GM12865 (cell line): Measurements from ENCODE around the gene B4GAT1.

Experiments used
- DNase-seq: peaks from one replicate; pipeline ENCODE4 v3.0.0; 2010; ENCODE audit warnings: low read depth
- H3K4me3 ChIP-seq: 2 replicates; pipeline ENCODE4 v1.5.1; 2011; ENCODE audit warnings: mild to moderate bottlenecking, low read depth, low read length, control low read depth
- TF ChIP-seq, protein P1 (sequence below): IDR thresholded peaks from 2 replicates; pipeline ENCODE4 v1.5.1; 2011; ENCODE audit warnings: low read length, control low read depth, low read depth, inconsistent platforms; ENCODE audit not compliant: insufficient read depth; ENCODE audit errors: missing control alignments

B4GAT1 gene

DNA sequence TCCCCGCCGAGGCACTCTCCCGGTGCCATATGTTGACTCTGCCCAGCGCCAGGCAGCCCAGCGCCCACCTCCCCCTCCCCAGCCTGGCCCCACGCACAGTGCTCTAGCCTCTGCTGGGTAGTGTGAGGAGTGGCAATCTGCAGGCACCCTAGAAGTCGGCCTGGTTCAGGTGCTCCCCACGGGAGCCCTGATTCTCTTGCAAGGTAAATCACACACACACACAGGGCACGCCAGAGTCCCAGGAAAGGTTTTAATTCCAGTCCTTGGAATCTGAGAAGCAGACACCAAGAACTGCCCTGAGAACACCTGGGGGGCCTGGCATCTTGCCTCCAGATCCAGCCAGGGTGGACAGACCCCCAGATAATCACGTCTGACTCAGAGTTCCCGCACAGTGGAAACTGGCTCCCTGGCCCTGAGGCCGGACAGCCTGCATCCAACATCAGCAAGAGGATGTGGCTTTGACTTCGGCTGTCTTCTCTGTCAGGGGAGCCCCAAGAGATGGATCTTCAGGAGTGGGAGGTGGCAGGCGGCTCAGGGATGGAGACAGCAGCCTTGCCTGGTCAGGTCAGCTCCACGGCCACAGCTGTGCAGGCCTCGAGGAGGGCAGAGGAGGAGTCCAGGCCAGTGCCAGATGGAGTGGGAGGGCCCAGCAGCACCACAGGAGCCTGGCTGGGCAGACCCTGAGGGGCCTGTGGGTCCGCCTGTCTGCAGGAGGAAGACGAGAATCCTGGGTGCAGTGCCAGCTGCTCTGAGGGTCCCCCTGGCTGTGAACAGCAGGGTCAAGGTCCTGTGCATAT lies 10.1 kb downstream of the B4GAT1 start:
- TF ChIP-seq, protein P1, sequence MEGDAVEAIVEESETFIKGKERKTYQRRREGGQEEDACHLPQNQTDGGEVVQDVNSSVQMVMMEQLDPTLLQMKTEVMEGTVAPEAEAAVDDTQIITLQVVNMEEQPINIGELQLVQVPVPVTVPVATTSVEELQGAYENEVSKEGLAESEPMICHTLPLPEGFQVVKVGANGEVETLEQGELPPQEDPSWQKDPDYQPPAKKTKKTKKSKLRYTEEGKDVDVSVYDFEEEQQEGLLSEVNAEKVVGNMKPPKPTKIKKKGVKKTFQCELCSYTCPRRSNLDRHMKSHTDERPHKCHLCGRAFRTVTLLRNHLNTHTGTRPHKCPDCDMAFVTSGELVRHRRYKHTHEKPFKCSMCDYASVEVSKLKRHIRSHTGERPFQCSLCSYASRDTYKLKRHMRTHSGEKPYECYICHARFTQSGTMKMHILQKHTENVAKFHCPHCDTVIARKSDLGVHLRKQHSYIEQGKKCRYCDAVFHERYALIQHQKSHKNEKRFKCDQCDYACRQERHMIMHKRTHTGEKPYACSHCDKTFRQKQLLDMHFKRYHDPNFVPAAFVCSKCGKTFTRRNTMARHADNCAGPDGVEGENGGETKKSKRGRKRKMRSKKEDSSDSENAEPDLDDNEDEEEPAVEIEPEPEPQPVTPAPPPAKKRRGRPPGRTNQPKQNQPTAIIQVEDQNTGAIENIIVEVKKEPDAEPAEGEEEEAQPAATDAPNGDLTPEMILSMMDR: no peak
- H3K4me3 ChIP-seq: no peak overlapping the region

DNA sequence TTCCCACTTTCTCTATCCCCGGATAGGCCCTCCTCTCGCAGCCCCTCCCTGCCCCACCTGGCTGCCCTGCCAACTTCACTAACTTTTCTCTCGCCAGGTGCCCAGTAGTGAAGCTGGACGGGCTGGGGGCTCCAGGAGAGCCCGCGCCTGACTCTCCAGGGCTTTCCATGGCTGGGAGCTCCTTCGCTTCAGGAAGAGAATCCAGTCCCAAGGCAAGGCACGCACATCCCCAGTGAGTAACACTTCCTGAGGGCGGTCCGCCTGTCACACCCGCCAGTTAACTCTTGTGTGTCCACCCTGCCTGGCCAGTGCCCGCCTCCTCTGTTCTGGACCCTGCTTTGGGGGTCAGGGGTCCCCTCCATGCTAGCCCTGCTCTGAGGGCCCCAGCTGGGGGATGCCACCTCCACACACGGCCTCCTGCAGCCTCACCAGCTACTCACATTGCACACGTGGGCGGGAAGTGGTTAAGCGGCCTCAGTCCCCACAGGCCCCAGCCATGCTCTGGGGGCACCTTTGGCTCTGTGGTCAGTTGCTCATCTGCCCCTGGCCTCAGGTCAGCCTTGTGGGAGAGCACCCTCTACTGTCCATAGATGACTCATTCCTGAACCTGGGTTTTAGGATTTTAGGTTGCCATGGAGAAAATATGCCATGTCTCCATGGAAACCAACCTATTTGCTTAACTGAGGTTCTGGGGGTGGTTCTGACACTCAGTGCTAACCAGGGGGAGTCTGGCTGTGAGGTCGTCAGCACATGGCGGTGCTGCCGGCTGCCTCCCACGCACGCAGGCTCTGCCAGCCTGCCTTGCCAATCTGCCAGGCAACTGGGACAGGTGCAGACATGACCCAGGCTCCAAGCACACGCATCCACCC lies 11.0 kb downstream of the B4GAT1 start, which contains the start of gene RIN1:
TSS of gene RIN1 (minus strand) at position 201 of the 869 bp plus-strand sequence. CDS start at position 169, 32 bp downstream.
- no peak within 1 kb of the TSS for H3K4me3 ChIP-seq
- peak; percentile 89 for DNase-seq
- TF ChIP-seq, protein P1: no peak

More for the DNA sequence above, 10.1 kb downstream of the B4GAT1 start:
- no peak for DNase-seq

DNA sequence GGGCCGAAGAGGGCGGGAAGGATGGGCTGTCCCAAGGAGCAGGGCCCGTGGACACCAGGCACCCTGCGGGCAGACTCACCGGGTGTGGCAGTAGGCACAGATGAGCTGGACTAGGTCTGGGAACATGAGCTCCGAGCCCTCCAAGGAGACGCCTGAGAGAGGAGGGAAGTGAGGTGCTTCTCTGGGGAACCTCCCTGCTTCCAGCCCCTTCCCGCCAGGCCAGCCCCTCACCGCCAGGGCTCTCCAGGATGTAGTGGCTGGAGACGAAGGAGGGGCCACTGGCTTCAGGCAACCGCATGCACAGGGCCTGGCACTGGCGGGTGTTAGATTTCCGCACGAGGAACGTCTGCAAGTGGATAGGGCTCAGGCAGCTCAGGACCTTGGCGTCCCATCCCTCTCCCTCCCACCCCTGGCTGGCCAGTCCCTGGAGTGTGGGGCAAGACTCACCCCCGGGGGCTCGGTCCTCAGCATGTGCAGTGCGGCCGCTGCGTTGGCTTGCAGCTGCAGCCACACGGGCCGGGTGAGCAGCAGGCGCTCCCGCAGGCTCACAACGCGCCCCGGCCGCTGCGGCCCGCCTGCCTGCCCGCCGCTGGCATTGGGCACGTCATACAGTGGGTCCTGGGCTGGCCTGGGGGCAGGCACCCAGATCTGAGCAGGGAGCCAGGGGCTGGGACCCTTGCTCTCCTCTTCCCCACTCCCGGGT lies 11.7 kb downstream of the B4GAT1 start:
- H3K4me3 ChIP-seq: no peak overlapping the region
- TF ChIP-seq, protein P1: no peak
- DNase-seq: no peak

DNA sequence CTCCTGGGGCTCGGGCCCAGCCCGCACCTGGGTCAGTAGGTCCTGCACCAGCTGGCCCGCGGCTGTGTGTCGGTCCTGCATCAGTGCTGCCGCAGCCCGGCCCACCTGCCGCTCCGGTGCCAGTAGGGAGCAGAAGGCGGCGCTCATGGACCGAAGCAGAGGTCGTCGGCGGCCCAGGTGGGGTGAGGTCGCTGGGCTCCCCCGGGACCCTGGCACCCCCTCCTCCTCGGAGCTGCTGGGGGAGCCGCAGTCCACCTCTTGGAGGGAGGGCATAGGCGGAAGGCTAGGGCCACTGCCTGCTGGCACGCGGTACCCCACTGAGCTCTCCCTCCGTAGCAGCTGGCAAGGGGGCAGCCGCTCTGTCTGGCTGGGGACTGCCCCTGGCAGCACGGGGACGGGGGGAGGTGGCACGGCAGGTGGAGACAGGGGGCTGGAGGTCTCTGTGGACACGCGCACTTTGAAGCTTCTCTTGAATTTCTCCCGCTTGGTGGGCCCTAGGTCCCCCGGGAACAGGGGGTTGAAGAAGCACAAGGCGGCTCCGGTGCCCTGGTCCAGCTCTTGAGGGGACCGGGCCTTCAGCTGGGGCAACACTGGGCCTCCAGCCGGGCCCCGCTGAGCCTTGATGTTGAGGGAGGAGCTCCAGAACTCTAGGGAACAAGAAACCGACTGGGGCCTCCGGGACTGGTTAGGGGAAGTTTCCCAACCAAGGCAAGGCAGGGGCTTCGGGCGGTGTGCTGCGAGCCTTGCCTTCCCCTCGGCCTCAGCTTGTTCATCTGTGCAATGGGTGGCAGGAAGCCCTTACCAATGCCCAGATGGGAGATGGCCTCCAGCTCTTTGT lies 12.6 kb downstream of the B4GAT1 start:
- TF ChIP-seq, protein P1: no peak
- no peak for DNase-seq
- no peak overlapping the region for H3K4me3 ChIP-seq

DNA sequence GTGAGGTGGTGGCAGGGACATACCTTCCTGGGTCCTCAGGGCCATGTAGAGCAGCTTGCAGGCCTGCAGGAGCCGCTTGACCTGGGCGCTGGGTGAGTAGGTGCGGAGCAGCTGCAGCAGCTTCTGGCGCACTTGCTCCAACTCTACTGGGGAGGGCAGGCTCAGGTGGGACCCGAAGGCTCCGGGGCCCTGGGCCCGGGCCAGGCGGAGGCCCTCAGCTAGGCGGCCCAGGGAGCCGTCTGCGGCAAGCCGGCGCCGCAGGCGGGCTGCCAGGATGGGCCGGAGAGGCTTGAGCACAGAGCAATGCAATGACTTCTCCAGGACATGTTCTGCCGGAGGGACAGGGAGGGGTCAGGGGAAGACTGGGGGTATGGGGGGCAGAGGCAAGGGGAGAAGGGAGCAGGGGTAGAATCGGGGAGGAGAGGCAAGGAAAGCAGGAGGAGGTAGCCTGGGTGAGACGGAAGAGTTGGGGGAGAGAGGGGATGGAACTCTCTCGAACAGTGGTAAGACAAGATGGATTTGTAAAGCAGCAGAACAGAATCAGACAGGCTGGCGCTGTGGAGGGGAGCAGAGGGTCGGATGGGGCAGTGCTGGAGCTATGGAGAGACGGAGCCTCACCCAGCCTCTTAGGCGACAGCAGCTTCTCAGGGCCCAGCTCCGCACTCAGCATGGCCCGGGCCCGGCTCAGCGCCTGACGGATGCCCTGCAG lies 13.4 kb downstream of the B4GAT1 start:
- no peak for DNase-seq
- TF ChIP-seq, protein P1: no peak
- no peak overlapping the region for H3K4me3 ChIP-seq
